ENCODE data around the gene WDR45B. TPM values are rescaled to one million over a fixed set of nuclear protein-coding genes. Genes with fewer than 3 reads are reported as not detected.

WDR45B gene
- total and polyA plus RNA-seq, 5 experiments from 2014 or later = 22.5 to 75.0 (median 32.6) TPM

DNA sequence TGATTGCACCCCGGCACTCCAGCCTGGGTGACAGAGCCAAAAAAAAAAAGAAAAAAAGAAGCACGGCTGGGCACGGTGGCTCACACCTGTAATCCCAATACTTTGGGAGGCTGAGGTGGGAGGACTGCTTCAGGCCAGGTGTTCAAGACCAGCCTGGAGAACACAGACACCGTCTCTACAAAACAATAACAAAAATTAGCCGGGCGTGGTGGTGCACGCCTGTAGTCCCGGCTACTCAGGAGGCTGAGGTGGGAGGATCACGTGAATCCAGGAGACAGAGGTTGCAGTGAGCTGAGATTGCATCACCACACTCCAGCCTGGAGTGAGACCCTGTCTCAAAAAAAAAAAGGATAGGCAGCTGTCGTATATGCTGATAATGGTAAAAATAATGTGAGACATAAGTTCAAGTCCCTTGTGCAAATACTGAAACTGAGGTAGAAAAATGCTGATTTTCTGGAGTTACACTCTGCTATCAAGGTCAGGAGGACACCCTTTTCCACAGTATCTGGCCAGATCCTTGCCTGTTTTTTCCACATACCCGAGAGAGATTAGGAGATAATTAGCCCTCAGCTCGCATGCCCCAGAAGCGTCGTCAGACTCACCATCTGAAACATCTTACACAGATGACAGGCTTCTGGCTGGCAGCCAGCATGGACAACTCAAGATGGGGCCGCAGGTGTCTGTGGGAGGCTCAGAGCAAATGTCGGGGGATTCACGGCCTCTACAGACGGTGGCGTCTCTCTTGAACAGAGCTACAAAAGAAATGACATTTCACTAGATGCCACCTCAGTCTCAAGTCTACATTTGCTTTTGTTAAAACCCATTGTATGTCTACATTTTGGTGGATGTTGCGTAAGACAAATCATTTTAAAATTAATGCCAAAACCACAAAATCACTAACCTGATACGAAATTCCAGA is 36.8 kb downstream of the WDR45B start:
- DNase-seq = no peak
- Mint-ChIP-seq H3K4me3 (no peak overlapping the region), H3K36me3 (peaks cover 0 to 71% (median 10%) of the 10 kb centered on the region in 3 donors), H3K27ac (peak overlapping the region in 1 of 10 donors; percentile 43), H3K9me3 (no peaks in the 10 kb centered on the region), H3K27me3 (no peaks in the 10 kb centered on the region), H3K4me1 (peaks cover 0 to 4% (median 0%) of the 10 kb centered on the region in 4 donors)
- no peak for ATAC-seq
- POLR2A ChIA-PET = interaction anchor here (0.7 kb wide), 1 partner anchor 581 kb away, joined by 4 read pairs; no protein-coding TSS in a partner anchor

GRCh38 chr17:82609655-82610054 is 38.6 kb downstream of the WDR45B start:
- Mint-ChIP-seq H3K9me3 (no peaks in the 10 kb centered on the region), H3K27ac (peak overlapping the region in 2 of 10 donors; percentile 63 to 75), H3K27me3 (no peaks in the 10 kb centered on the region), H3K36me3 (peaks cover 0 to 66% (median 8%) of the 10 kb centered on the region in 3 donors), H3K4me3 (no peak overlapping the region), H3K4me1 (peaks cover 0 to 11% (median 1%) of the 10 kb centered on the region in 4 donors)
- ATAC-seq (no peak), DNase-seq (no peak)
- POLR2A ChIA-PET = no interaction called here

- POLR2A ChIA-PET = interaction anchor here (0.7 kb wide), 1 partner anchor 116 kb away, joined by 5 read pairs; no protein-coding TSS in a partner anchor
- H3K27ac Mint-ChIP-seq = peak overlapping the region in 3 of 10 donors; percentile 9 to 75 (median 35)
- no peak for ATAC-seq
- peaks cover 0 to 69% (median 8%) of the 10 kb centered on the region in 3 donors for H3K36me3 Mint-ChIP-seq
- H3K4me3 Mint-ChIP-seq = no peak overlapping the region
- H3K9me3 Mint-ChIP-seq = no peaks in the 10 kb centered on the region
- no peaks in the 10 kb centered on the region for H3K27me3 Mint-ChIP-seq
- DNase-seq = no peak
- peaks cover 2 to 18% (median 8%) of the 10 kb centered on the region in 4 donors for H3K4me1 Mint-ChIP-seq
Measured at GRCh38 chr17:82608816-82609215, 39.4 kb downstream of the WDR45B start.

DNA sequence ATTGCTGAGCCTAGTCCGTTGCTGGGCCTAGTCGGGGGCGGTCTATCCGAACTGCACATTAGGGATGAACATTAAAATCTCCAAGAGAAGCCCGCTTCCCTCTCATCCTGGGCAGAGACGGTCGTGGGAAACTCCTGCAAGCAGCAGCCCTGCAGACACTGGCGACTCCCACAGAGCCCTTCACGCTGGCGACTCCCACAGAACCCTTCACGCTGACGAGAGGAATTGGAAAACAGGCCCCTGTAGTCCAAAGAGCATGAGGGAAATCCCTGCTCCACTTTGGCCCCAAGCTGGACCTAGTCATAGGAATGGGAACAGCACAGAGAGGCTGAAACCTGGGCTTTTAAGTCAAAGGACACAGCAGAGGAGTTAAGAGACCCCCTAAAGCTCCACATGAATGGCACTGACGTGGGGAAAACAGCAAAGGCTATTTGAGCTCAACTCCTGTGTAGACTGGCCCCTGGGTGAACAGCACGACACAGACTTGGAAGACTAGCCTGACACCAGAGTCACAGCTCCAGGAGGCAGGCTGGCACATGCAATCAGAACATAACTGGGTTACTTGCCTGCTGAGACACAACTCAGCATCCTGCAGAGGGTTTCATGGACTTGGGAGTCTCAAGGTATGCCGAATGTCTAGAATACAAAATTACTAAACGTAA is 42.2 kb downstream of the WDR45B start:
- Mint-ChIP-seq H3K4me1 (peaks cover 2 to 24% (median 10%) of the 10 kb centered on the region in 4 donors), H3K36me3 (peaks cover 0 to 73% (median 21%) of the 10 kb centered on the region in 3 donors), H3K27ac (peak overlapping the region in 6 of 10 donors; percentile 25 to 78 (median 58)), H3K9me3 (no peaks in the 10 kb centered on the region), H3K4me3 (no peak overlapping the region), H3K27me3 (no peaks in the 10 kb centered on the region)
- ATAC-seq (no peak), DNase-seq (no peak)
- POLR2A ChIA-PET = no interaction called here

DNA sequence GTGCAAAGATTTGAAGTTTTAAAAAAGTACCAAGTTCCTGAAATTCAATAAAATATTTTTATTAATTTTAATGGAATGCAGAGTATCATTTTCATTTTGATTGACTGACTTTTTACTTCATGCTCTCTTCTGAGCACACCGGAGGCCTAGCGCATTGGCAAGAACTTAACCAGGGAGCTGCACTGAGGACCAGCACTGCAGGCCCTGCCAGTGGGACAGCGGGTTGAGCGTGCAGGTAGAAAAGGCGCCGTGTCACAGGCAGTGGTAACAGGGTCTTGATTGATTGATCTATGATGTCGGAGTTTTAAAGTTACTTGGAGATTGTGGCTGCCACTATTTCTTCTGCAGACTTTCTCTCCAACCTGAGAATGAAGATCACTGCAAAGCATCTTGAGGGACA is 43.7 kb downstream of the WDR45B start:
- no peaks in the 10 kb centered on the region for H3K9me3 Mint-ChIP-seq
- no peaks in the 10 kb centered on the region for H3K27me3 Mint-ChIP-seq
- H3K36me3 Mint-ChIP-seq = peaks cover 0 to 69% (median 21%) of the 10 kb centered on the region in 3 donors
- H3K27ac Mint-ChIP-seq = peak overlapping the region in 7 of 10 donors; percentile 44 to 93 (median 80)
- ATAC-seq = no peak
- DNase-seq = no peak
- peak overlapping the region in 3 of 10 donors; percentile 24 to 68 (median 51) for H3K4me3 Mint-ChIP-seq
- POLR2A ChIA-PET = interaction anchor here (0.6 kb wide), 1 partner anchor 20 kb away, joined by 4 read pairs; no protein-coding TSS in a partner anchor
- H3K4me1 Mint-ChIP-seq = peaks cover 2 to 24% (median 10%) of the 10 kb centered on the region in 4 donors

DNA sequence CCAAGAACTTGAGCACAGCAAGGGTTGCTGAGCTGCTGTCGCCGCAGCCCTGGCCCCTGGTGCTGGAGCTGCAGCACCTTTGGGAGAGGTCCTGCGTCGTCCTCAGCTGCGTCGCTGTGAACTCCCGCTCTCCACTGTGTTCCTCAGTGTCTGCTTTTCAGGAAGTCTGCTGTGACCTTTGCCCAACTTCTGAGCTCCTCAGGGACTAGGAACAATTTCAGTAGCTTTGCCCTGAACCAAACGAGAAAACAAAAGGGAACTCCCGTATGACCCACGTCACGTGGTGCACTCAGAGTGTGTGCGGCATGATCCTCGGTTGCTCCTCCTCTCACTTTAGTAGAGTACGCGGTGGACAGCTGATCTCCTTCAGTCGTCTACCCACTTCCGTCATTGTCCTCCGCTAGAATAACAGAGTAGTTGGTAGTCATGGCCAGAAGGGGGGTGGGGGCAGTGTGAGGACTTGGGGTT is 44.2 kb downstream of the WDR45B start:
- Mint-ChIP-seq H3K4me1 (peaks cover 2 to 24% (median 10%) of the 10 kb centered on the region in 4 donors), H3K36me3 (peaks cover 0 to 65% (median 21%) of the 10 kb centered on the region in 3 donors), H3K27me3 (no peaks in the 10 kb centered on the region), H3K9me3 (no peaks in the 10 kb centered on the region), H3K27ac (peak overlapping the region in 8 of 10 donors; percentile 72 to 93 (median 78)), H3K4me3 (peak overlapping the region in 5 of 10 donors; percentile 8 to 68 (median 31))
- DNase-seq (peak in 7 of 10 donors; percentile 12 to 63 (median 42)), ATAC-seq (peak; percentile 72 to 100)
- POLR2A ChIA-PET = interaction anchor here (0.6 kb wide), 1 partner anchor 21 kb away, joined by 4 read pairs; no protein-coding TSS in a partner anchor

GRCh38 chr17:82602986-82603710 is 45.1 kb downstream of the WDR45B start:
- H3K27me3 Mint-ChIP-seq = no peaks in the 10 kb centered on the region
- H3K9me3 Mint-ChIP-seq = no peaks in the 10 kb centered on the region
- ATAC-seq = no peak
- peak overlapping the region in 4 of 10 donors; percentile 11 to 93 (median 58) for H3K27ac Mint-ChIP-seq
- peaks cover 2 to 21% (median 10%) of the 10 kb centered on the region in 4 donors for H3K4me1 Mint-ChIP-seq
- H3K36me3 Mint-ChIP-seq = peaks cover 0 to 62% (median 21%) of the 10 kb centered on the region in 3 donors
- peak overlapping the region in 1 of 10 donors; percentile 29 for H3K4me3 Mint-ChIP-seq
- POLR2A ChIA-PET = interaction anchor here (0.7 kb wide), 1 partner anchor 381 kb away, joined by 3 read pairs; no protein-coding TSS in a partner anchor
- DNase-seq = no peak

DNA sequence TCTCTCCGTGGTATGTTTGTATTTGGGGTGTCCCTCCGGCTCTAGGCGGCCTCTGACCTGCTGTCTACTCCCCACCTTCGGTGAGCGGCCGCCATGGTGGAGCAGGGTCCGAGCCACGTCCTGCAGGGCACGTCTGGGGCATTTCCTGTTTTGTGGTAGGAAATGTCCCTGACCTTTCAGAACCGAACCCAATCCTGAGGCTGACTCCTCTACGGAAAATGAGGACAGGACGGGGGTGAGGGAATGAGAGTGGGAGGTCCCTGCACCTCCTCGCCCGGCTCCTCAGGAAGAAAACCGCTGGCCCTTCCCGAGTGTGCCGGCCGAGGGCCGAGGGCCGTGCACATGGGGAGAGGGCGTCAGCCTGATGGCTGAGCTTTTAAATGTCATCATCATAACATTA is 45.8 kb downstream of the WDR45B start:
- no peaks in the 10 kb centered on the region for H3K27me3 Mint-ChIP-seq
- H3K9me3 Mint-ChIP-seq = no peaks in the 10 kb centered on the region
- ATAC-seq = no peak
- peaks cover 2 to 21% (median 10%) of the 10 kb centered on the region in 4 donors for H3K4me1 Mint-ChIP-seq
- POLR2A ChIA-PET = no interaction called here
- peaks cover 0 to 58% (median 21%) of the 10 kb centered on the region in 3 donors for H3K36me3 Mint-ChIP-seq
- DNase-seq = no peak
- no peak overlapping the region for H3K4me3 Mint-ChIP-seq
- peak overlapping the region in 2 of 10 donors; percentile 10 to 90 for H3K27ac Mint-ChIP-seq

- POLR2A ChIA-PET = no interaction called here
- Mint-ChIP-seq H3K9me3 (no peaks in the 10 kb centered on the region), H3K27me3 (no peaks in the 10 kb centered on the region), H3K36me3 (peaks cover 0 to 54% (median 18%) of the 10 kb centered on the region in 3 donors), H3K4me3 (peak overlapping the region in 1 of 10 donors; percentile 51), H3K4me1 (peaks cover 2 to 21% (median 10%) of the 10 kb centered on the region in 4 donors), H3K27ac (peak overlapping the region in 1 of 10 donors; percentile 43)
- ATAC-seq (no peak), DNase-seq (peak in 1 of 10 donors; percentile 28)
Measured at GRCh38 chr17:82601447-82602000, 46.7 kb downstream of the WDR45B start.

DNA sequence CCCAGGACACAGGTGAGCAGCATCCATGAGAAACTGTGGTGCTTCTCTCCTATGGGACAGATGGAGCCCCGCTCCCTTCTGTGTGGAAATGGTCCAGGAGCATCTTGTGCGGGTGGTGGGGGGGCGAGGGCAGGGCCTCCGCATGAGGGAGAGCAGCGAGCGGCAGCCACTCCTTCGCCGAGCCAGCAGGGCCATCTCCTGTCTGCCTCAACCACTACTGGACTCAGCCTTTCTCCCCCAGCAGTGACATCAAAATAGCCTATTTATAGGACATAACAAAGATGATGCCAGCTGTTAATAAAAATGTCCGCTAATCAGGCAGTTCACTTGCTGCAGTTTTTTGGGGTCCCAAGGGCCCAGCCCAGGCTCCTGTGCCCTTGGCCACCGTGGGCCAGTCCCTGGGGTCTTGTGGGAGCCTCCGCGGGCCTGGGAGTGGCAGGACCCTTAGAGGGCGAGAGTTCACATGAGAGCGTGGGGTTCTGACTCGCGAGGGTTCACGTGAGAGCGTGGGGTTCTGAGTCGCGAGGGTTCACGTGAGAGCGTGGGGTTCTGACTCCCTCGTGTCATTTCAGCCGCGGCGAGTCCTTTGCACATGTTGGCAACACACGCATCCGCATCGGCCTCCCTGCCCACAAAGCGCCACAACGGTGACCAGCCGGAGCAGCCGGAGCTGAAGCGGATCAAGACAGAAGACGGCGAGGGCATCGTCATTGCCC is 47.4 kb downstream of the WDR45B start:
- Mint-ChIP-seq H3K9me3 (no peaks in the 10 kb centered on the region), H3K27me3 (no peaks in the 10 kb centered on the region), H3K4me1 (peaks cover 5 to 24% (median 10%) of the 10 kb centered on the region in 4 donors), H3K4me3 (peak overlapping the region in 1 of 10 donors; percentile 51), H3K27ac (peak overlapping the region in 1 of 10 donors; percentile 18), H3K36me3 (peaks cover 0 to 50% (median 15%) of the 10 kb centered on the region in 3 donors)
- ATAC-seq (no peak), DNase-seq (peak in 1 of 10 donors; percentile 9)
- POLR2A ChIA-PET = no interaction called here

Data from naive thymus-derived CD8-positive, alpha-beta T cell (primary cell).